HFFc6 (cell line): Measurements from ENCODE around the gene TMEM125. TPM values are rescaled to one million over a fixed set of nuclear protein-coding genes. Genes with fewer than 3 reads are reported as not detected.

Experiments
- DNase-seq: peaks from one replicate; pipeline ENCODE4 v3.0.0-alpha.2; 2018
- H3K27ac Mint-ChIP-seq: 2 replicates; pipeline ENCODE4 v1.8.0; 2020; ENCODE audit warnings: mild to moderate bottlenecking, mixed read lengths
- H3K27me3 Mint-ChIP-seq: 2 replicates; pipeline ENCODE4 v1.8.0; 2021; ENCODE audit warnings: mild to moderate bottlenecking, moderate library complexity, mixed read lengths; ENCODE audit not compliant: insufficient read depth
- H3K36me3 Mint-ChIP-seq: 2 replicates; pipeline ENCODE4 v1.8.0; 2021; ENCODE audit warnings: low read depth, mixed read lengths
- H3K4me1 Mint-ChIP-seq: 2 replicates; pipeline ENCODE4 v1.8.0; 2020; ENCODE audit warnings: low read depth, mixed read lengths
- H3K4me3 Mint-ChIP-seq: 2 replicates; pipeline ENCODE4 v1.8.0; 2020; ENCODE audit warnings: mild to moderate bottlenecking, moderate library complexity, mixed read lengths
- H3K9me3 Mint-ChIP-seq: 2 replicates; pipeline ENCODE4 v1.8.0; 2020; ENCODE audit warnings: mild to moderate bottlenecking, mixed read lengths
- total RNA-seq, 6 experiments: library from RNA; stranded (reverse); fragmentation: NEBNext Ultra II Directional; extraction: Animal tissue kit (Norgen Biotek cat#: 25700); gene quantifications; 2 replicates in 1 of 6; 3 replicates in 5 of 6; pipeline ENCODE4 v1.2.3, GENCODE V29; 2021
- TF ChIP-seq, protein P1 (sequence below): fragments of 200-600 bp; sonication (generic); IDR thresholded peaks from 2 replicates; pipeline ENCODE4 v1.5.0; 2021; ENCODE audit warnings: antibody characterized with exemption, mild to moderate bottlenecking

TMEM125 gene
- total RNA-seq, 6 experiments from 2014 or later, result not detected

DNA sequence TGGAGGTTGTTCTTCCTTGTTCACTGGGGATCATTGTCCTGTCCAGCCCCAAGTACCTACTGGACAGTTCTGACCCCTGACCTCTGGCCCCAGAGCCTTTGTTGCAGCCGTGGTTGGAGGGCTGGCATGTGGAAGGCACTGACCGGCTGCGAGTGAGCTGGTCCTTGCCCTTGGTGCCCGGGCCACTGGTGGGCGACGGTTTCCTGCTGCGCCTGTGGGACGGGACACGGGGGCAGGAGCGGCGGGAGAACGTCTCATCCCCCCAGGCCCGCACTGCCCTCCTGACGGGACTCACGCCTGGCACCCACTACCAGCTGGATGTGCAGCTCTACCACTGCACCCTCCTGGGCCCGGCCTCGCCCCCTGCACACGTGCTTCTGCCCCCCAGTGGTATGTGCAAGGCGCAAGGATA, 42.4 kb downstream of the TMEM125 start:
- no peak overlapping the region for H3K4me3 Mint-ChIP-seq
- H3K4me1 Mint-ChIP-seq, result peaks cover 21% of the 10 kb centered on the region
- DNase-seq, result no peak
- H3K27ac Mint-ChIP-seq, result no peak overlapping the region
- H3K9me3 Mint-ChIP-seq, result no peaks in the 10 kb centered on the region
- peaks cover 10% of the 10 kb centered on the region for H3K27me3 Mint-ChIP-seq
- TF ChIP-seq, protein P1, sequence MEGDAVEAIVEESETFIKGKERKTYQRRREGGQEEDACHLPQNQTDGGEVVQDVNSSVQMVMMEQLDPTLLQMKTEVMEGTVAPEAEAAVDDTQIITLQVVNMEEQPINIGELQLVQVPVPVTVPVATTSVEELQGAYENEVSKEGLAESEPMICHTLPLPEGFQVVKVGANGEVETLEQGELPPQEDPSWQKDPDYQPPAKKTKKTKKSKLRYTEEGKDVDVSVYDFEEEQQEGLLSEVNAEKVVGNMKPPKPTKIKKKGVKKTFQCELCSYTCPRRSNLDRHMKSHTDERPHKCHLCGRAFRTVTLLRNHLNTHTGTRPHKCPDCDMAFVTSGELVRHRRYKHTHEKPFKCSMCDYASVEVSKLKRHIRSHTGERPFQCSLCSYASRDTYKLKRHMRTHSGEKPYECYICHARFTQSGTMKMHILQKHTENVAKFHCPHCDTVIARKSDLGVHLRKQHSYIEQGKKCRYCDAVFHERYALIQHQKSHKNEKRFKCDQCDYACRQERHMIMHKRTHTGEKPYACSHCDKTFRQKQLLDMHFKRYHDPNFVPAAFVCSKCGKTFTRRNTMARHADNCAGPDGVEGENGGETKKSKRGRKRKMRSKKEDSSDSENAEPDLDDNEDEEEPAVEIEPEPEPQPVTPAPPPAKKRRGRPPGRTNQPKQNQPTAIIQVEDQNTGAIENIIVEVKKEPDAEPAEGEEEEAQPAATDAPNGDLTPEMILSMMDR, result no peak
- no peaks in the 10 kb centered on the region for H3K36me3 Mint-ChIP-seq

DNA sequence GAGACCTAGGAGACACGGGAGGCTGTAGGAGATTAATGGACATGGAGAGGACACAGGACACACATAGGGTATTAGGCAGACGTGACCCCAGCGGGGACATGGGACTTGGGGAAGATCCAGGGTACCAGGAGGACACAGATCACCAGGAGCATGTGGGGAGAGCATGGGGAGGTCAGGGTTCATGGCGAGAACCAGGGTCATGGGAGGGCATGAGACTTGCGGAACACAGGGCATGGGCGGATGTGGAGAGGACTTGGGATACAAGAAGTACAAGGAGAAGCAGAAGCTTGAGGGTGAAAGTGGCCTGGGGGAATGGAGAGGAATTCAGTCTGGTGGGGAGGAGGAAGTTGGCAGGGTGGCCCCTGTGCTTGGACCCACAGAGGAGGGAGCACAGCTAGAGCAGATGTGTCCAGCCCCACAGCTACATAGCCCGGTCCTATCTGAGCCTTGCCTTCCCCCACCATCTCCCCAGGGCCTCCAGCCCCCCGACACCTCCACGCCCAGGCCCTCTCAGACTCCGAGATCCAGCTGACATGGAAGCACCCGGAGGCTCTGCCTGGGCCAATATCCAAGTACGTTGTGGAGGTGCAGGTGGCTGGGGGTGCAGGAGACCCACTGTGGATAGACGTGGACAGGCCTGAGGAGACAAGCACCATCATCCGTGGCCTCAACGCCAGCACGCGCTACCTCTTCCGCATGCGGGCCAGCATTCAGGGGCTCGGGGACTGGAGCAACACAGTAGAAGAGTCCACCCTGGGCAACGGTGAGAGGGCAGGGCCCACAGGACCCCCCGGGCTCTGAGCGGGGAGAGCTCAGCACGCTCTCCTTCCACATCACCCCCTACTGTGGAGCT, 43.1 kb downstream of the TMEM125 start:
- Mint-ChIP-seq H3K27ac (no peak overlapping the region), H3K36me3 (no peaks in the 10 kb centered on the region), H3K4me3 (no peak overlapping the region), H3K4me1 (peaks cover 25% of the 10 kb centered on the region), H3K9me3 (no peaks in the 10 kb centered on the region), H3K27me3 (peaks cover 6% of the 10 kb centered on the region)
- TF ChIP-seq, protein P1, result no peak
- no peak for DNase-seq

DNA sequence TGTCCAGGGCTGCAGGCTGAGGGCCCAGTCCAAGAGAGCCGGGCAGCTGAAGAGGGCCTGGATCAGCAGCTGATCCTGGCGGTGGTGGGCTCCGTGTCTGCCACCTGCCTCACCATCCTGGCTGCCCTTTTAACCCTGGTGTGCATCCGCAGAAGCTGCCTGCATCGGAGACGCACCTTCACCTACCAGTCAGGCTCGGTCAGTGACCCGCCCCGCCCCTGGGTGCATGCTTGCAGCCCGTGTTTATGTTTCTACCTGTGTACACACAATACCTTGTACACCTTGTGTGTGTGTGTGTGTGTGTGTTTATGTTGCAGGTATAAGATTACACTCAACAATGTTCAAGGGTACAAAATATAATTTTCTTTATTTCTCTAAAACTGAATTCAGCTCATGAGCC, 44.0 kb downstream of the TMEM125 start:
- TF ChIP-seq, protein P1, result no peak
- DNase-seq, result no peak
- Mint-ChIP-seq H3K27me3 (peaks cover 5% of the 10 kb centered on the region), H3K4me1 (peaks cover 32% of the 10 kb centered on the region), H3K27ac (no peak overlapping the region), H3K36me3 (no peaks in the 10 kb centered on the region), H3K9me3 (no peaks in the 10 kb centered on the region), H3K4me3 (no peak overlapping the region)

DNA sequence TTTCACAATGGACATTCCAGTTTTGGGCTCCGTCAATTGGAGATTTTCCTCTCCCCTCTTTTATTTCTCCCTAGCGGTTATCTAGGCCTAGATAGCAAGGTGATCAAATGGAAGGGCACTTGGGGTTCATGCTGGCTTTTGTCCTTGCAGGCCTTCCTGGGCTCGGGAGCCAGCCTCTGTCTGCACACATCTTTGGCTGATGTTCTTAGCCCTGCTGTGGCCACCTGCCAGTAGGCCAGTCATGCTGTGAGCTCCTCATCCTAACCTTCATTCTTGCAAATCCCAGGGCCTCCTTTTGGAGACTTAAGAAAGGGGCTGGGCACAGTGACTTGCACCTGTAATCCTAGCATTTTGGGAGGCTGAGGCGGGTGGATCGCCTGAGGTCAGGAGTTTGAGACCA, 44.5 kb downstream of the TMEM125 start:
- H3K4me1 Mint-ChIP-seq, result peaks cover 36% of the 10 kb centered on the region
- no peaks in the 10 kb centered on the region for H3K9me3 Mint-ChIP-seq
- peaks cover 5% of the 10 kb centered on the region for H3K27me3 Mint-ChIP-seq
- TF ChIP-seq, protein P1, result no peak
- no peak overlapping the region for H3K27ac Mint-ChIP-seq
- no peak for DNase-seq
- H3K4me3 Mint-ChIP-seq, result no peak overlapping the region
- H3K36me3 Mint-ChIP-seq, result no peaks in the 10 kb centered on the region

DNA sequence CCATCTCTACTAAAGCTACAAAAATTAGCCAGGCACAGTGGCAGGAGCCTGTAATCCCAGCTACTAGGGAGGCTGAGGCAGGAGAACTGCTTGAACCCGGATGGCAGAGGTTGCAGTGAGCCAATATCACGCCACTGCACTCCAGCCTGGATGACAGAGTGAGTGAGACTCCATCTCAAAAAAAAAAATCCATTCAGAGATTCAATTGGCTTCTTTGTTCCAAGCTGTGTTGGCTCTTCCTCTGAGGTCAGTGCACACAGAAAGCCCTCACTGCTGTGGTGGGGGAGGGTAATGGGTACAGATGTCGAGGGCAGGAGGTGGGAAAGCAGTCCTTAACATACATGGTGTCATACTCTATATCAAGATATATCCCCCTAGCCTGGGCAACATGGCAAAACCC, 45.7 kb downstream of the TMEM125 start:
- Mint-ChIP-seq H3K4me3 (no peak overlapping the region), H3K36me3 (no peaks in the 10 kb centered on the region), H3K27me3 (peaks cover 5% of the 10 kb centered on the region), H3K9me3 (no peaks in the 10 kb centered on the region), H3K4me1 (peaks cover 25% of the 10 kb centered on the region), H3K27ac (no peak overlapping the region)
- no peak for DNase-seq
- TF ChIP-seq, protein P1, result no peak
